Measurements from ENCODE around the gene PTBP3. TPM values are rescaled to one million over a fixed set of nuclear protein-coding genes. Genes with fewer than 3 reads are reported as not detected.

Gene PTBP3
- total RNA-seq, 1 experiment from 2014 or later, result 73.1 TPM

GRCh38 chr9:112337547-112337946, 4.1 kb upstream of the PTBP3 start:
- DNase-seq, result no peak
- no peak for TF ChIP-seq CTCF (IDR thresholded peaks at IDR 0.05; ENCODE audit: unreplicated experiment)
- H3K4me3 Mint-ChIP-seq (ENCODE audit: low read depth, unreplicated experiment), result no peak overlapping the region
- H3K27ac Mint-ChIP-seq (ENCODE audit: unreplicated experiment), result no peak overlapping the region
- H3K4me1 Mint-ChIP-seq (ENCODE audit: low read depth, unreplicated experiment), result peaks cover 26% of the 10 kb centered on the region
- H3K27me3 Mint-ChIP-seq (ENCODE audit: unreplicated experiment), result no peaks in the 10 kb centered on the region
- BruUV-seq (replicated peaks), result no TSS peak
- CTCF ChIA-PET, result interaction anchor here (0.7 kb wide), 1 partner anchor 99 kb away, joined by 3 read pairs; no protein-coding TSS in a partner anchor
- H3K36me3 Mint-ChIP-seq (ENCODE audit: insufficient read depth, unreplicated experiment), result peaks cover 20% of the 10 kb centered on the region
- no peaks in the 10 kb centered on the region for H3K9me3 Mint-ChIP-seq (ENCODE audit: low read depth, unreplicated experiment)
- intact Hi-C loops (cut with micrococcal nuclease; ENCODE audit: unreplicated experiment), result no loop called here

DNA sequence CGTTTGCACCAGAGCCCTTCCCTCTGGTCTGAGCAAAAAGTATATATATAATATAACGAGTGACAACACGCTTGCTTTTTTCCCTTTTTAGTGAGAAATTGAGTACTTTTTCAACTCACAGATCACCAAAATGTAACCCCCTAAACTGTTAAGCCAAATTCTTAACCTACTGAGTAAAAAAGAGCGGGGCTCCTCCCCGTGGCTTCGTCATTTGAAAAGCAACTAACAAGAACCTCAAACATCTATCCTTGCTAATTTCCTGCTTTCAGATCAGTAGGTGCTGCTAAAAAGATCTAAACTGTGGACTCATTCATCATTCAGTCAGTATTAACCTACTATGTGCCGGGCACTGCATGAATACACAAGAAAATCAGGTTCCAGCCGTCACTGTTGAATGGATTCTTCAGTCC, 1.0 kb upstream of the PTBP3 start:
- Mint-ChIP-seq H3K4me3 (ENCODE audit: low read depth, unreplicated experiment) (peak overlapping the region; percentile 80), H3K27ac (ENCODE audit: unreplicated experiment) (peak overlapping the region; percentile 88), H3K27me3 (ENCODE audit: unreplicated experiment) (no peaks in the 10 kb centered on the region), H3K4me1 (ENCODE audit: low read depth, unreplicated experiment) (peaks cover 22% of the 10 kb centered on the region), H3K36me3 (ENCODE audit: insufficient read depth, unreplicated experiment) (peaks cover 36% of the 10 kb centered on the region), H3K9me3 (ENCODE audit: low read depth, unreplicated experiment) (no peaks in the 10 kb centered on the region)
- BruUV-seq (replicated peaks), result no TSS peak
- TF ChIP-seq CTCF (IDR thresholded peaks at IDR 0.05; ENCODE audit: unreplicated experiment), result no peak
- intact Hi-C loops (cut with micrococcal nuclease; ENCODE audit: unreplicated experiment), result loop anchor here (5.0 kb wide), 2 partner anchors 77 to 222 kb away; no protein-coding TSS in a partner anchor
- CTCF ChIA-PET, result interaction anchor here (0.6 to 0.7 kb wide), 5 partner anchors 10 to 1533 kb away, joined by 3 to 6 read pairs (median 5); no protein-coding TSS in a partner anchor
- DNase-seq, result no peak

DNA sequence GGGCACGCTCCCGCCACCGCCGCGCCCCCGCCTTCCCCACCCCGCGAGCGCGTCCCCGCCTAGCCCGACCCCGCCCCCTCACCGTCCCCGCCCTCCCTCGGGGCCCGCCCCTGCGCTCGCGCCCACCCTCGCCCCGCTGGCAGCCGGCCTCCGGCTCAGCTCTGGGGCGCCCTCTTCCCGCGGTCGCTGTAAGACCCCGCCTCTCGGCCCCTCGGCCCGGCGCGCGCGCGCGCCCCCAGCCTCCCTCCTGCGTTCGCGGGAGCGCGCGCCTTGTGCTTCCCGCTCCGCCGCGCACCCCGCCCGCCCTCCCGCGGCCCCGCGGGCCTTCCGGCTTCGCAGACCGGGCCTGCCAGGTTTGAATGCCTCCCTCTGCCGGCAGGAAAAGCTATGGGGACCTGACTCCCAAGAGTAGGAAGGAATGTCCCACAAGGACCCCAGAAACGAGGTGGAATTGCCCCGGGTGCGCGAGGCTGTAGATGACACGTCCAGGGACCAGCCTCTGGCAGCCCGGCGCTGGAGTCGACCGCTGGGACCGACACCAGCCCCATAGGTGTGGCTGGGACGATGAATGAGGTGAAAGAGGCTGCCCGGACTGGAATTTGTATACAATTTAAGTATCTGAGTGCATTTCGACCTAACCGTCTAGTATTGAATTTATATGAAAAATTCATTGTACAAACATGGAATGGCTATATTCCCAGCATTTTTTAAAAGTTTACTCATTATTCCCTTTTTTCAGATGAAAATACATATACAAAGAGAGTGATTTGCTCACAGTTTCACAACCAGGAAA, 416 bp upstream of the PTBP3 start:
- H3K27ac Mint-ChIP-seq (ENCODE audit: unreplicated experiment), result peak overlapping the region; percentile 88
- no peaks in the 10 kb centered on the region for H3K27me3 Mint-ChIP-seq (ENCODE audit: unreplicated experiment)
- DNase-seq, result peak; percentile 90
- no peaks in the 10 kb centered on the region for H3K9me3 Mint-ChIP-seq (ENCODE audit: low read depth, unreplicated experiment)
- TSS peak; percentile 88 for BruUV-seq (replicated peaks)
- TF ChIP-seq CTCF (IDR thresholded peaks at IDR 0.05; ENCODE audit: unreplicated experiment), result peak; percentile 20
- peak overlapping the region; percentile 80 for H3K4me3 Mint-ChIP-seq (ENCODE audit: low read depth, unreplicated experiment)
- intact Hi-C loops (cut with micrococcal nuclease; ENCODE audit: unreplicated experiment), result loop anchor here (2.0 to 5.0 kb wide), 3 partner anchors 77 to 222 kb away; no protein-coding TSS in a partner anchor
- peaks cover 22% of the 10 kb centered on the region for H3K4me1 Mint-ChIP-seq (ENCODE audit: low read depth, unreplicated experiment)
- CTCF ChIA-PET, result interaction anchor here (0.6 to 2.0 kb wide), 10 partner anchors 10 to 1533 kb away, joined by 3 to 6 read pairs (median 4); no protein-coding TSS in a partner anchor
- H3K36me3 Mint-ChIP-seq (ENCODE audit: insufficient read depth, unreplicated experiment), result peaks cover 36% of the 10 kb centered on the region

DNA sequence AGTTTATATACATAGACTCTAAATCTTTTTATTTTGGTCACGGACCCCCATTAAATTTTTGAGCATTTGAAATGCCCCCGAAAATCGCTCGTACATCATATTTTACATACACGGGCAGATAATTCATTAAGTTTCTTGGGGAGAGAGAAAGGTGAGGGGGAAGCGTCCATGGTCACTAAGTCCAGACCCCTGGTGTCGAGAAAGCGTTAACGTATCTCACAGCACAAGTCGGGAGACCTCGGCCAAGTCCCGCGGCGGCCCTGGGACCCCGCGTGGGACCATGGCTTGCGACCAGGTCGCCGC, 794 bp downstream of the PTBP3 start:
- Mint-ChIP-seq H3K9me3 (ENCODE audit: low read depth, unreplicated experiment) (no peaks in the 10 kb centered on the region), H3K4me3 (ENCODE audit: low read depth, unreplicated experiment) (peak overlapping the region; percentile 80), H3K27me3 (ENCODE audit: unreplicated experiment) (no peaks in the 10 kb centered on the region), H3K4me1 (ENCODE audit: low read depth, unreplicated experiment) (peaks cover 16% of the 10 kb centered on the region), H3K36me3 (ENCODE audit: insufficient read depth, unreplicated experiment) (peaks cover 36% of the 10 kb centered on the region), H3K27ac (ENCODE audit: unreplicated experiment) (peak overlapping the region; percentile 42)
- CTCF ChIA-PET, result interaction anchor here (0.9 to 2.0 kb wide), 2 partner anchors 61 to 167 kb away, joined by 4 to 6 read pairs; no protein-coding TSS in a partner anchor
- intact Hi-C loops (cut with micrococcal nuclease; ENCODE audit: unreplicated experiment), result loop anchor here (2.0 to 5.0 kb wide), 3 partner anchors 75 to 220 kb away; no protein-coding TSS in a partner anchor
- no TSS peak for BruUV-seq (replicated peaks)
- no peak for TF ChIP-seq CTCF (IDR thresholded peaks at IDR 0.05; ENCODE audit: unreplicated experiment)
- no peak for DNase-seq

Measured in Calu3 (cell line).